Measurements from ENCODE around the gene DLX2. TPM values are rescaled to one million over a fixed set of nuclear protein-coding genes. Genes with fewer than 3 reads are reported as not detected.

The DLX2 gene
- total RNA-seq, 1 donor from 2014 or later, result not detected

- H3K27ac Mint-ChIP-seq, result no peak overlapping the region
- H3K4me3 Mint-ChIP-seq, result peak overlapping the region; percentile 85
- no peaks in the 10 kb centered on the region for H3K9me3 ChIP-seq (ENCODE audit: low read depth)
- peak; percentile 54 for DNase-seq (ENCODE audit: low spot score)
- H3K4me1 ChIP-seq, result peaks cover 53% of the 10 kb centered on the region
- H3K27me3 ChIP-seq, result peaks cover 100% of the 10 kb centered on the region
- peak overlapping the region; percentile 80 for H3K4me2 ChIP-seq
- H3K27ac ChIP-seq, result no peak overlapping the region
- no peaks in the 10 kb centered on the region for H3K36me3 ChIP-seq
- H3K4me3 ChIP-seq, result peak overlapping the region; percentile 54
- no peak overlapping the region for H2AFZ ChIP-seq (replicated peaks)
- H3K27me3 Mint-ChIP-seq (ENCODE audit: insufficient read depth, low read depth), result peaks cover 79% of the 10 kb centered on the region
- TF ChIP-seq EZH2phosphoT487 (IDR thresholded peaks at IDR 0.05) (peak; percentile 58), EZH2 (IDR thresholded peaks at IDR 0.05) (peak; percentile 95)
- TF ChIP-seq, protein P1, sequence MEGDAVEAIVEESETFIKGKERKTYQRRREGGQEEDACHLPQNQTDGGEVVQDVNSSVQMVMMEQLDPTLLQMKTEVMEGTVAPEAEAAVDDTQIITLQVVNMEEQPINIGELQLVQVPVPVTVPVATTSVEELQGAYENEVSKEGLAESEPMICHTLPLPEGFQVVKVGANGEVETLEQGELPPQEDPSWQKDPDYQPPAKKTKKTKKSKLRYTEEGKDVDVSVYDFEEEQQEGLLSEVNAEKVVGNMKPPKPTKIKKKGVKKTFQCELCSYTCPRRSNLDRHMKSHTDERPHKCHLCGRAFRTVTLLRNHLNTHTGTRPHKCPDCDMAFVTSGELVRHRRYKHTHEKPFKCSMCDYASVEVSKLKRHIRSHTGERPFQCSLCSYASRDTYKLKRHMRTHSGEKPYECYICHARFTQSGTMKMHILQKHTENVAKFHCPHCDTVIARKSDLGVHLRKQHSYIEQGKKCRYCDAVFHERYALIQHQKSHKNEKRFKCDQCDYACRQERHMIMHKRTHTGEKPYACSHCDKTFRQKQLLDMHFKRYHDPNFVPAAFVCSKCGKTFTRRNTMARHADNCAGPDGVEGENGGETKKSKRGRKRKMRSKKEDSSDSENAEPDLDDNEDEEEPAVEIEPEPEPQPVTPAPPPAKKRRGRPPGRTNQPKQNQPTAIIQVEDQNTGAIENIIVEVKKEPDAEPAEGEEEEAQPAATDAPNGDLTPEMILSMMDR (IDR thresholded peaks at IDR 0.05), result no peak
- peaks cover 71% of the 10 kb centered on the region for H3F3A ChIP-seq (ENCODE audit: low read depth)
- peaks cover 48% of the 10 kb centered on the region for H3K4me1 Mint-ChIP-seq
- H3K79me2 ChIP-seq (ENCODE audit: low read depth), result no peaks in the 10 kb centered on the region
- no peaks in the 10 kb centered on the region for H3K9me3 Mint-ChIP-seq
- no peak overlapping the region for H3K9ac ChIP-seq
- H3K36me3 Mint-ChIP-seq, result no peaks in the 10 kb centered on the region
- H4K20me1 ChIP-seq (ENCODE audit: low read depth), result peaks cover 70% of the 10 kb centered on the region
These were observed 1.5 kb downstream of the DLX2 start for GRCh38 chr2:172100935-172101820.

DNA sequence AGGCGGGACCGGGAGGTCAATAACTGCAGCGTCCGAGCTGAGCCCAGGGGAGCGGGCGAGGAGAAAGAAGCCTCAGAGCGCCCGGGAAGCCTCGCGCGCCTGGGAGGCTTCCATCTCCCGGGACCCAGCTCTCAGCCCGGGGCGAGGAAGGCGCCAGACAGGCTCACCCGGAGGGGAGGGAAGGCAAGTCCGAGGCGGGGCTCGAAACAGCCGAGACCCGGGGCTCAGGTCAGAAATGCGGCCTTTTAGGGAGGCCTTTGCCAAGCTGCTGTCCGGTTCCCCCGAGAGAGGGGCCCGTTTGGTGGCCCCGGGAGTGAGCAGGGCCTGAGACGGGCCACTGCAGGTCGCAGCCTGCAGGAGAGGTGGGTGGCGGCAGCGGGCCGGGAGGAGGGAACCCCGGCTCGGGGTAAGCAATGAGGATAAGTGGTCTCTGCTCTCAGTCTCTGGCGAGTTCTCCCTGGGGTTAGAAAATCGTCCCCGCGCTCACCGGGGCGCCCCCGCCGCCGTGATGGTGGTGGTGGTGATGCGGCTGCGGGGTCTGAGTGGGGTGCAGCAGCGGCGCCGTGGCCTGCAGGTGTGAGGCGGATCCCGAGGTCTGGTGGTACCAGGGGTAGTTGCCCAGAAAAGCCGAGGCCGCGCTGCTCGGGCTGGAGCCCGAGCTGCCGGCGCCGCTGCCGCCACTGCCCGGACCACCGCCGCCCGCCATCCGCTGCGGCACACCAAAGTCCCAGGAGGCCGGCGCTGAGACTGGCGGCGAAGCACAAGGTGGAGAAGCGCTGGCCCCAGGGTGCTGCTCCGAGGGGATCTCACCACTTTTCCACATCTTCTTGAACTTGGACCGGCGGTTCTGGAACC is 2.4 kb downstream of the DLX2 start:
- Histone ChIP-seq H3K4me1 (peaks cover 55% of the 10 kb centered on the region), H3K36me3 (no peaks in the 10 kb centered on the region), H3K4me3 (peak overlapping the region; percentile 54), H3F3A (ENCODE audit: low read depth) (peaks cover 71% of the 10 kb centered on the region), H3K27me3 (peaks cover 100% of the 10 kb centered on the region), H3K9me3 (ENCODE audit: low read depth) (no peaks in the 10 kb centered on the region), H3K27ac (no peak overlapping the region), H3K4me2 (peak overlapping the region; percentile 80), H3K79me2 (ENCODE audit: low read depth) (no peaks in the 10 kb centered on the region), H3K9ac (no peak overlapping the region), H2AFZ (replicated peaks) (peak overlapping the region; percentile 16), H4K20me1 (ENCODE audit: low read depth) (peaks cover 77% of the 10 kb centered on the region)
- TF ChIP-seq EZH2phosphoT487 (IDR thresholded peaks at IDR 0.05) (peak; percentile 92), EZH2 (IDR thresholded peaks at IDR 0.05) (peak; percentile 86)
- TF ChIP-seq, protein P1 (IDR thresholded peaks at IDR 0.05), result no peak
- Mint-ChIP-seq H3K36me3 (no peaks in the 10 kb centered on the region), H3K27ac (no peak overlapping the region), H3K27me3 (ENCODE audit: insufficient read depth, low read depth) (peaks cover 79% of the 10 kb centered on the region), H3K9me3 (no peaks in the 10 kb centered on the region), H3K4me1 (peaks cover 49% of the 10 kb centered on the region), H3K4me3 (peak overlapping the region; percentile 85)
- DNase-seq (ENCODE audit: low spot score), result peak; percentile 64

DNA sequence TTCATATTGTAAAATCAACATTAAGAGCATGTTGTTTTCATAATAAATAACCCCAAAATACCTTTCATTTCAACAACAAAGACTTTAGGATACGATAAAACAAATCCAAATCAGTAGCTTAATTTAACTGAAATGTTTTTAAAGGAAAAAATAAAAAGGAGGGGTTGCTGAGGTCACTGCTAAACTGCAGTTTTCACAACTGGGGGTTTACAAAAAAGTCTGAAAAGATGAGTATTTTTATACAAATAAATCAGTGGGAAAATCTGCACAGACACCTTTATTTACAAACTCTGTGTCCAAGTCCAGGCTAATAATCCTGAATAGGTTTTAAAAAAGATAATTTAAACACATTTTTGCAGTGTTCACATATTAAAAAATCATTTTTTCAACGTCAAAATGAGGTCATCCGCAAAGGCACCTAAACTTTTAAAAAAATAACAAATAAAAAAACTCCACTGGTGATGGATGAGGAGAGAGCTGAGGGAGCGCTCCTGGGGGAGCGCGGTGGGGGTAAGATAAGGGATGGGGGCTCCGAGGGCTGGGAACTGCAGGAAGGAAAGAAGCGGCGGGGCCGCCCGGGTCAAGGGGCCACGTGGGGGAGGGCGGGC is 3.1 kb downstream of the DLX2 start:
- no peak overlapping the region for H2AFZ ChIP-seq (replicated peaks)
- TF ChIP-seq EZH2phosphoT487 (IDR thresholded peaks at IDR 0.05), result no peak
- TF ChIP-seq, protein P1 (IDR thresholded peaks at IDR 0.05), result no peak
- TF ChIP-seq EZH2 (IDR thresholded peaks at IDR 0.05), result no peak

More for the DNA sequence above, 3.1 kb downstream of the DLX2 start:
- Histone ChIP-seq H3F3A (ENCODE audit: low read depth) (peaks cover 77% of the 10 kb centered on the region), H3K4me1 (peaks cover 61% of the 10 kb centered on the region), H3K9me3 (ENCODE audit: low read depth) (no peaks in the 10 kb centered on the region), H3K27ac (no peak overlapping the region), H3K4me2 (peak overlapping the region; percentile 80), H3K9ac (no peak overlapping the region), H4K20me1 (ENCODE audit: low read depth) (peaks cover 84% of the 10 kb centered on the region), H3K79me2 (ENCODE audit: low read depth) (no peaks in the 10 kb centered on the region), H3K4me3 (peak overlapping the region; percentile 54), H3K27me3 (peaks cover 100% of the 10 kb centered on the region), H3K36me3 (no peaks in the 10 kb centered on the region)
- Mint-ChIP-seq H3K27me3 (ENCODE audit: insufficient read depth, low read depth) (peaks cover 78% of the 10 kb centered on the region), H3K4me3 (peak overlapping the region; percentile 58), H3K9me3 (no peaks in the 10 kb centered on the region), H3K4me1 (peaks cover 52% of the 10 kb centered on the region), H3K36me3 (no peaks in the 10 kb centered on the region), H3K27ac (no peak overlapping the region)
- DNase-seq (ENCODE audit: low spot score), result no peak
